HepG2 (cell line): Measurements from ENCODE around the gene ITPRIP. TPM values are rescaled to one million over a fixed set of nuclear protein-coding genes. Genes with fewer than 3 reads are reported as not detected.
A peak's percentile ranks its signal among the peaks of the same experiment; 100 is the strongest.

Experiments
- BORCS8-MEF2B ChIP-seq: sonication (generic); formaldehyde crosslinking; IDR thresholded peaks from 2 replicates; pipeline ENCODE4 v1.8.0; 2022; ENCODE audit warnings: mild to moderate bottlenecking, missing genetic modification reagents
- CENPBD1 ChIP-seq: sonication (generic); formaldehyde crosslinking; IDR thresholded peaks from 2 replicates; pipeline ENCODE4 v1.8.0; 2022; ENCODE audit warnings: missing genetic modification reagents, low read depth, mild to moderate bottlenecking, borderline replicate concordance
- DR1 ChIP-seq: sonication (generic); formaldehyde crosslinking; IDR thresholded peaks from 2 replicates; pipeline ENCODE4 v1.8.0; 2021; ENCODE audit warnings: mild to moderate bottlenecking, missing genetic modification reagents, inconsistent platforms
- EHMT2 ChIP-seq: fragments of 200-600 bp; sonication (generic); IDR thresholded peaks from 2 replicates; pipeline ENCODE4 v1.7.0; 2017; ENCODE audit warnings: antibody characterized with exemption, low read depth, low read length, borderline replicate concordance
- ETV5 ChIP-seq: IDR thresholded peaks from 2 replicates; pipeline ENCODE4 v1.6.1; 2018; ENCODE audit warnings: missing biosample characterization, missing genetic modification reagents, inconsistent platforms, borderline replicate concordance
- GATAD2A ChIP-seq: IDR thresholded peaks from 2 replicates; pipeline ENCODE4 v1.6.1; 2016
- HNF4A ChIP-seq: sonication (generic); formaldehyde crosslinking; IDR thresholded peaks from 2 replicates; pipeline ENCODE4 v1.4.0; 2020; ENCODE audit warnings: missing genetic modification reagents
- KAT7 ChIP-seq: IDR thresholded peaks from 2 replicates; pipeline ENCODE4 v1.6.1; 2018; ENCODE audit warnings: borderline replicate concordance, missing compliant biosample characterization
- KDM4B ChIP-seq: sonication (generic); formaldehyde crosslinking; IDR thresholded peaks from 2 replicates; pipeline ENCODE4 v1.4.0; 2020; ENCODE audit warnings: missing genetic modification reagents
- NFIB ChIP-seq: sonication (generic); formaldehyde crosslinking; IDR thresholded peaks from 2 replicates; pipeline ENCODE4 v1.9.0; 2021; ENCODE audit warnings: missing genetic modification reagents, mild to moderate bottlenecking, borderline replicate concordance
- RAD21 ChIP-seq: fragments of 450-650 bp; formaldehyde crosslinking; IDR thresholded peaks from 2 replicates; pipeline ENCODE4 v1.5.0; 2020; ENCODE audit warnings: mild to moderate bottlenecking
- RFXAP ChIP-seq: sonication (generic); formaldehyde crosslinking; IDR thresholded peaks from 2 replicates; pipeline ENCODE4 v1.4.0; 2020; ENCODE audit warnings: missing genetic modification reagents, borderline replicate concordance
- SALL2 ChIP-seq: sonication (generic); formaldehyde crosslinking; IDR thresholded peaks from 2 replicates; pipeline ENCODE4 v1.8.1; 2023; ENCODE audit warnings: mild to moderate bottlenecking, missing genetic modification reagents, inconsistent platforms
- SRY ChIP-seq: sonication (generic); formaldehyde crosslinking; IDR thresholded peaks from 2 replicates; pipeline ENCODE4 v1.8.0; 2022; ENCODE audit warnings: mild to moderate bottlenecking, missing genetic modification reagents
- TGIF2 ChIP-seq: IDR thresholded peaks from 2 replicates; pipeline ENCODE4 v1.6.1; 2016; ENCODE audit warnings: control low read depth, missing compliant biosample characterization
- ZFP82 ChIP-seq: sonication (generic); formaldehyde crosslinking; IDR thresholded peaks from 2 replicates; pipeline ENCODE4 v1.5.1; 2020; ENCODE audit warnings: mild to moderate bottlenecking, missing genetic modification reagents, borderline replicate concordance
- ZMAT3 ChIP-seq: sonication (generic); formaldehyde crosslinking; conservative IDR thresholded peaks from 2 replicates; pipeline ENCODE4 v1.7.0; 2021; ENCODE audit warnings: missing genetic modification reagents
- ZMYM4 ChIP-seq: sonication (generic); formaldehyde crosslinking; IDR thresholded peaks from 2 replicates; pipeline ENCODE4 v1.8.1; 2023; ENCODE audit warnings: mild to moderate bottlenecking, missing genetic modification reagents
- ZNF234 ChIP-seq: sonication (generic); formaldehyde crosslinking; conservative IDR thresholded peaks from 2 replicates; pipeline ENCODE4 v1.5.1; 2020; ENCODE audit warnings: mild to moderate bottlenecking, missing genetic modification reagents
- ZNF296 ChIP-seq: sonication (generic); formaldehyde crosslinking; conservative IDR thresholded peaks from 2 replicates; pipeline ENCODE4 v1.5.0; 2020; ENCODE audit warnings: mild to moderate bottlenecking, missing genetic modification reagents
- ZNF329 ChIP-seq: sonication (generic); formaldehyde crosslinking; IDR thresholded peaks from 2 replicates; pipeline ENCODE4 v1.9.0; 2021; ENCODE audit warnings: low read depth, mild to moderate bottlenecking, missing genetic modification reagents
- ZNF354B ChIP-seq: sonication (generic); formaldehyde crosslinking; IDR thresholded peaks from 2 replicates; pipeline ENCODE4 v1.8.0; 2022; ENCODE audit warnings: mild to moderate bottlenecking, missing genetic modification reagents
- ZNF652 ChIP-seq: IDR thresholded peaks from 2 replicates; pipeline ENCODE4 v1.6.1; 2016; ENCODE audit warnings: low read depth, borderline replicate concordance
- ZSCAN9 ChIP-seq: IDR thresholded peaks from 2 replicates; pipeline ENCODE4 v1.6.1; 2016; ENCODE audit warnings: borderline replicate concordance
- ZXDC ChIP-seq: sonication (generic); formaldehyde crosslinking; IDR thresholded peaks from 2 replicates; pipeline ENCODE4 v1.5.0; 2020; ENCODE audit warnings: mild to moderate bottlenecking, missing genetic modification reagents
- polyA plus RNA-seq, 8 experiments: library from polyadenylated mRNA; depleted of rRNA in 3 of 8; stranded (reverse) in 7 of 8; unstranded in 1 of 8; fragments of >200 nt; fragmentation: Illumina TruSeq in 4 of 8; extraction: Trizol in 4 of 8; gene quantifications; 2 replicates each; pipeline versions ENCODE4 v1.2.1 to v1.2.3, GENCODE V29; 2011 to 2016; ENCODE audit warnings: low read depth in 4 of 8, missing spikeins in 1 of 8, mixed read lengths in 1 of 8; ENCODE audit not compliant: insufficient read depth in 1 of 8
- total RNA-seq, 5 experiments: library from RNA; depleted of rRNA; stranded (reverse); fragments of >200 nt; fragmentation: Illumina TruSeq; extraction: Trizol; gene quantifications; 2 replicates each; pipeline ENCODE4 v1.2.3, GENCODE V29; 2016; ENCODE audit warnings: low read depth in 1 of 5
- TF ChIP-seq, protein P1 (sequence below): IDR thresholded peaks from 2 replicates; pipeline ENCODE4 v1.6.1; 2016; ENCODE audit warnings: mild to moderate bottlenecking, missing biosample characterization, missing genetic modification reagents
- TF ChIP-seq, protein P2 (sequence below): sonication (generic); formaldehyde crosslinking; IDR thresholded peaks from 2 replicates; pipeline ENCODE4 v1.4.0; 2020; ENCODE audit warnings: missing genetic modification reagents

The ITPRIP gene
- total and polyA plus RNA-seq, 2 of the 13 experiments (the other 11 are each of a cell fraction or from before 2014, with no cell fraction given) = 1.00 to 2.8 TPM

DNA sequence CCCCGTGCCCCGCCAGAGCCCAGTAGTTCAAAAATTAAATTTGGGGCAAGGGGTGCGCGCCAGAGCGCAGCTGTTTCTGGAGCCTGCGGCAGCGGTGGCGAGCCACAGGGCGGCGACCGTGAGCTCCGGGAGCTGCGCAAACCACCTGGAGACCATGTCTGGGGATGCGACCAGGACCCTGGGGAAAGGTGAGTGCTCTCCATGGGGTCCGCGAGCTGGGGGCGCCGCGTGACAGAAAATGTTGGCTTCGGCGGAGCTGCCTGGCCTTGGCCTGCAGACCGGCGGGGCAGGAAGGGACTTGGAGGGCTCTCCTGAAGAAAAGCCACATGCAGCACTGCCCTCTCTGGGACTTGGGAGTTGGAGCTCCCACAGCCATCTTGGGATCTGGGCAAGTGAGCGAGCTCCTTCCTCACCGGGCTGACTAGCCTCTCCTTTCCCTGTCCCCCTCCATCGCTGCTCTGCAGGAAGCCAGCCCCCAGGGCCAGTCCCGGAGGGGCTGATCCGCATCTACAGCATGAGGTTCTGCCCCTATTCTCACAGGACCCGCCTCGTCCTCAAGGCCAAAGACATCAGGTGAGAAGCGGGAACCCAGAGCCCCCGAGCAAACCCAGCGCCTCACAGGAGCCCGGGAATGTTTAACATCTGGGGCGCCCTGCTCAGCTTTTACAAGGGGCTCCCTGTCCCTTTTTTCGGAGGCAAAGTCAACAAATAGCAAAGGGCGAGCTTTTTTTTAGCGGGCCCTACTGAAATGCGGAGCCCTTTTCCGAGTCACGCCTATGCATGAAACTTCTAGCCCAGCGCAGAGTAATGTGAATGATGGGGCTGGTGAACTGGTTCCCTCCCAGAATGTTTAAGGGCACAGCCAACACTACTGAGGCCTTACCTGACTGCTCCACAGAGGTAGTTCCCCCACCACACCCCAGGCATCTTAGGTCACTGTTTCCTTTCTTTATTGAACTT lies 63.2 kb downstream of the ITPRIP start (continued):
- peak; percentile 53; the same call in 1 of the 2 replicates for TF ChIP-seq ZMYM4 (CRISPR knock-in tag)
- no peak for TF ChIP-seq BORCS8-MEF2B (CRISPR knock-in tag)
- TF ChIP-seq CENPBD1 (CRISPR knock-in tag) = no peak
- TF ChIP-seq KDM4B = no peak
- TF ChIP-seq TGIF2 (CRISPR knock-in tag) = no peak
- TF ChIP-seq SALL2 (CRISPR knock-in tag) = no peak
- no peak for TF ChIP-seq GATAD2A (CRISPR knock-in tag)
- TF ChIP-seq ZNF652 (CRISPR knock-in tag) = no peak
- TF ChIP-seq, protein P1, sequence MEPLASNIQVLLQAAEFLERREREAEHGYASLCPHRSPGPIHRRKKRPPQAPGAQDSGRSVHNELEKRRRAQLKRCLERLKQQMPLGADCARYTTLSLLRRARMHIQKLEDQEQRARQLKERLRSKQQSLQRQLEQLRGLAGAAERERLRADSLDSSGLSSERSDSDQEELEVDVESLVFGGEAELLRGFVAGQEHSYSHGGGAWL (CRISPR knock-in tag) = no peak
- TF ChIP-seq ZMAT3 (CRISPR knock-in tag) = no peak
- no peak for TF ChIP-seq ZNF296 (CRISPR knock-in tag)
- no peak for TF ChIP-seq ZFP82 (CRISPR knock-in tag)
- TF ChIP-seq ZNF329 (CRISPR knock-in tag) = no peak
- TF ChIP-seq HNF4A (CRISPR knock-in tag) = no peak; the same call in 1 of the 2 replicates
- TF ChIP-seq NFIB (CRISPR knock-in tag) = no peak
- TF ChIP-seq, protein P2, sequence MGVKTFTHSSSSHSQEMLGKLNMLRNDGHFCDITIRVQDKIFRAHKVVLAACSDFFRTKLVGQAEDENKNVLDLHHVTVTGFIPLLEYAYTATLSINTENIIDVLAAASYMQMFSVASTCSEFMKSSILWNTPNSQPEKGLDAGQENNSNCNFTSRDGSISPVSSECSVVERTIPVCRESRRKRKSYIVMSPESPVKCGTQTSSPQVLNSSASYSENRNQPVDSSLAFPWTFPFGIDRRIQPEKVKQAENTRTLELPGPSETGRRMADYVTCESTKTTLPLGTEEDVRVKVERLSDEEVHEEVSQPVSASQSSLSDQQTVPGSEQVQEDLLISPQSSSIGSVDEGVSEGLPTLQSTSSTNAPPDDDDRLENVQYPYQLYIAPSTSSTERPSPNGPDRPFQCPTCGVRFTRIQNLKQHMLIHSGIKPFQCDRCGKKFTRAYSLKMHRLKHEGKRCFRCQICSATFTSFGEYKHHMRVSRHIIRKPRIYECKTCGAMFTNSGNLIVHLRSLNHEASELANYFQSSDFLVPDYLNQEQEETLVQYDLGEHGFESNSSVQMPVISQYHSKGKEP (CRISPR knock-in tag) = no peak
- no peak for TF ChIP-seq DR1 (CRISPR knock-in tag)
- TF ChIP-seq RAD21 (CRISPR knock-in tag) = peak; percentile 84
- TF ChIP-seq ZNF234 (CRISPR knock-in tag) = no peak
- no peak for TF ChIP-seq RFXAP (CRISPR knock-in tag)
- no peak for TF ChIP-seq KAT7 (CRISPR knock-in tag)
- no peak for TF ChIP-seq EHMT2
- TF ChIP-seq ZSCAN9 (CRISPR knock-in tag) = no peak
- no peak for TF ChIP-seq SRY
- TF ChIP-seq ZNF354B (CRISPR knock-in tag) = no peak
- TF ChIP-seq ZXDC = no peak
- no peak for TF ChIP-seq ETV5 (CRISPR knock-in tag)
